HEK293T (cell line): ENCODE results near the gene RPGR.

Experiments used
- BHLHE40 ChIP-seq: fragments of 450-650 bp; IDR thresholded peaks from 2 replicates; pipeline ENCODE4 v1.6.1; 2016; ENCODE audit warnings: mild to moderate bottlenecking, moderate library complexity, borderline replicate concordance
- CTBP1 ChIP-seq: fragments of 450-650 bp; IDR thresholded peaks from 2 replicates; pipeline ENCODE4 v1.6.1; 2016; ENCODE audit warnings: borderline replicate concordance
- ELF4 ChIP-seq: fragments of 450-650 bp; IDR thresholded peaks from 2 replicates; pipeline ENCODE4 v1.6.1; 2017; ENCODE audit warnings: antibody characterized with exemption
- FOXA1 ChIP-seq: fragments of 450-650 bp; IDR thresholded peaks from 2 replicates; pipeline ENCODE4 v1.6.1; 2016; ENCODE audit warnings: mild to moderate bottlenecking
- FOXK2 ChIP-seq: fragments of 450-650 bp; IDR thresholded peaks from 2 replicates; pipeline ENCODE4 v1.6.1; 2016; ENCODE audit warnings: mild to moderate bottlenecking
- HDGF ChIP-seq: fragments of 450-650 bp; IDR thresholded peaks from 2 replicates; pipeline ENCODE4 v1.6.1; 2017; ENCODE audit warnings: antibody characterized with exemption, borderline replicate concordance
- LEF1 ChIP-seq: fragments of 450-650 bp; IDR thresholded peaks from 2 replicates; pipeline ENCODE4 v1.6.1; 2017; ENCODE audit warnings: mild to moderate bottlenecking, borderline replicate concordance
- NFRKB ChIP-seq: fragments of 450-650 bp; IDR thresholded peaks from 2 replicates; pipeline ENCODE4 v1.6.1; 2016; ENCODE audit warnings: mild to moderate bottlenecking, moderate library complexity
- SP1 ChIP-seq: fragments of 450-650 bp; IDR thresholded peaks from 2 replicates; pipeline ENCODE4 v1.6.1; 2017
- SUZ12 ChIP-seq: fragments of 450-650 bp; IDR thresholded peaks from 2 replicates; pipeline ENCODE4 v1.6.1; 2016; ENCODE audit warnings: mild to moderate bottlenecking
- TARDBP ChIP-seq: fragments of 450-650 bp; IDR thresholded peaks from 2 replicates; pipeline ENCODE4 v1.6.1; 2016
- ZNF384 ChIP-seq: fragments of 450-650 bp; IDR thresholded peaks from 2 replicates; pipeline ENCODE4 v1.6.1; 2016

- TF ChIP-seq SUZ12 (no peak), ZNF384 (no peak), FOXK2 (no peak), SP1 (no peak), NFRKB (no peak), TARDBP (no peak), CTBP1 (no peak), BHLHE40 (no peak), HDGF (no peak), FOXA1 (no peak), ELF4 (no peak), LEF1 (no peak)
Measured at GRCh38 chrX:38277136-38277535, 50.2 kb downstream of the RPGR start.
